CD4-positive, alpha-beta T cell (primary cell): ENCODE results near the gene CORO7. TPM values are rescaled to one million over a fixed set of nuclear protein-coding genes. Genes with fewer than 3 reads are reported as not detected.

Source experiments
- ATAC-seq: fragments of 200-7000 bp; cut with Tn5 transposase; one replicate; pipeline ENCODE4 v1.10.0; 2022; ENCODE audit warnings: mild to moderate bottlenecking; ENCODE audit not compliant: poor library complexity
- CTCF ChIA-PET: fragments of 350-600 bp; sonication (Branson Sonifier 250); formaldehyde crosslinking; loops from one replicate; lab custom pipeline; 2021; ENCODE audit warnings: antibody characterized with exemption, inconsistent platforms; lab: Charles Lee
- POLR2A ChIA-PET: fragments of 350-600 bp; sonication (Branson Sonifier 250); formaldehyde crosslinking; loops from one replicate; lab custom pipeline; 2021; ENCODE audit warnings: antibody characterized with exemption, inconsistent platforms; lab: Charles Lee
- DNase-seq, 14 experiments: peaks; one replicate each; pipeline ENCODE4 v3.0.0-alpha.2; 2013 to 2020; ENCODE audit warnings: mixed read lengths in 2 of 14
- H3K27ac ChIP-seq, 2 donors: one replicate each; pipeline versions ENCODE4 v1.5.1 to v1.7.0; 2013; ENCODE audit warnings: low read length in 2 of 2, low read depth in 1 of 2, mild to moderate bottlenecking in 1 of 2
- H3K27me3 ChIP-seq, 2 experiments: 1 replicate in 1 of 2; 2 replicates in 1 of 2; pipeline versions ENCODE4 v1.6.1 to v1.7.0; 2013; ENCODE audit warnings: low read length in 2 of 2, control low read depth in 1 of 2, mild to moderate bottlenecking in 1 of 2, moderate library complexity in 1 of 2; ENCODE audit not compliant: insufficient read depth in 2 of 2, control insufficient read depth in 1 of 2
- H3K36me3 ChIP-seq: one replicate; pipeline ENCODE4 v1.6.1; 2013; ENCODE audit warnings: low read length, control low read depth; ENCODE audit not compliant: insufficient read depth
- H3K4me1 ChIP-seq: one replicate; pipeline ENCODE4 v1.6.1; 2013; ENCODE audit warnings: low read length, control low read depth; ENCODE audit not compliant: insufficient read depth
- H3K4me3 ChIP-seq: one replicate; pipeline ENCODE4 v1.5.1; 2013; ENCODE audit warnings: mild to moderate bottlenecking, low read length, moderate library complexity
- H3K9me3 ChIP-seq, 2 experiments: 1 replicate in 1 of 2; 2 replicates in 1 of 2; pipeline versions ENCODE4 v1.6.1 to v1.7.0; 2013; ENCODE audit warnings: low read length in 2 of 2, mild to moderate bottlenecking in 2 of 2, control low read depth in 1 of 2, moderate library complexity in 1 of 2; ENCODE audit not compliant: control insufficient read depth in 1 of 2, insufficient read depth in 1 of 2
- H3K27ac Mint-ChIP-seq: one replicate; pipeline ENCODE4 v1.8.0; 2020; ENCODE audit warnings: mixed read lengths
- H3K27me3 Mint-ChIP-seq: one replicate; pipeline ENCODE4 v1.8.0; 2021; ENCODE audit warnings: mixed read lengths
- H3K36me3 Mint-ChIP-seq: one replicate; pipeline ENCODE4 v1.8.0; 2021; ENCODE audit warnings: low read depth, mixed read lengths
- H3K4me1 Mint-ChIP-seq: one replicate; pipeline ENCODE4 v1.8.0; 2021; ENCODE audit warnings: low read depth, mixed read lengths
- H3K4me3 Mint-ChIP-seq: one replicate; pipeline ENCODE4 v1.8.0; 2020; ENCODE audit warnings: mild to moderate bottlenecking, mixed read lengths
- H3K9me3 Mint-ChIP-seq: one replicate; pipeline ENCODE4 v1.8.0; 2020; ENCODE audit warnings: mixed read lengths
- CTCF ChIP-seq: fragments of 200-600 bp; IDR thresholded peaks from one replicate; pipeline ENCODE4 v1.8.0; 2022; ENCODE audit warnings: antibody characterized with exemption, mild to moderate bottlenecking
- intact Hi-C, 2 experiments: fragments of 100-400 bp; cut with DNase I in 1 of 2; cut with micrococcal nuclease in 1 of 2; formaldehyde crosslinking; loops; one replicate each; pipeline versions ENCODE4 v1.15.1 to v1.9.0; 2023 to 2025; cut with DNase I, micrococcal nuclease
- total RNA-seq, 174 experiments: library from RNA in 2 of 174; stranded (reverse) in 2 of 174; gene quantifications; one replicate each; pipeline ENCODE4 v1.2.3 and lab custom pipeline; 2021 to 2026

CORO7 gene
- total RNA-seq, 2 experiments from 2014 or later: 801 to 805 TPM

DNA sequence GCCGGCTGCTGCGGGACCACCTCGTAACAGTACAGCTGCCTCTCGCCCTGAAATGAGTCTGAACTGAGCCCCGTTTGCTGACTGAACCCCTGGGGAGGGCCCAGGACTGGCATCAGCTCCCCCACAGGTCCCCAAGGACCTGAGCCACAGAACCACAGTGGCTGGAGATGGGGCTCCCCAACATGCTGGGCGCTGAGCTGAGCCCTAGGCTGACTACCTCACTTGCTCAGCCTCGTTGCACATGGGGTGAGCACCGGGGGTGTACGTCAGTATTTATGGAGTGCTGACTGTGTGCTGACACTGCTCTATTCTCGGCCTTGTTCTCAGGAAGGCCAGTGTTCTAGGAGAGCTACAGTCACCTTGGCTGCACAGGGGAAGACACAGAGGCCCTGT is 51.4 kb downstream of the CORO7 start:
- intact Hi-C loops: no loop called here
- H3K4me3 ChIP-seq: no peak overlapping the region
- H3K36me3 ChIP-seq: peaks cover 75% of the 10 kb centered on the region
- ChIA-PET CTCF (interaction anchor here (0.9 kb wide), 1 partner anchor 38 kb away, joined by 3 read pairs; no protein-coding TSS in a partner anchor), POLR2A (no interaction called here)
- ATAC-seq: no peak
- no peaks in the 10 kb centered on the region for H3K27me3 ChIP-seq
- H3K9me3 ChIP-seq: no peaks in the 10 kb centered on the region
- DNase-seq: no peak
- peaks cover 65% of the 10 kb centered on the region for H3K36me3 Mint-ChIP-seq
- H3K9me3 Mint-ChIP-seq: no peaks in the 10 kb centered on the region
- peaks cover 3% of the 10 kb centered on the region for H3K4me1 ChIP-seq
- no peak overlapping the region for H3K27ac ChIP-seq
- peaks cover 1% of the 10 kb centered on the region for H3K4me1 Mint-ChIP-seq
- TF ChIP-seq CTCF: no peak
- H3K27ac Mint-ChIP-seq: peak overlapping the region; percentile 12
- H3K27me3 Mint-ChIP-seq: no peaks in the 10 kb centered on the region
- H3K4me3 Mint-ChIP-seq: no peak overlapping the region

DNA sequence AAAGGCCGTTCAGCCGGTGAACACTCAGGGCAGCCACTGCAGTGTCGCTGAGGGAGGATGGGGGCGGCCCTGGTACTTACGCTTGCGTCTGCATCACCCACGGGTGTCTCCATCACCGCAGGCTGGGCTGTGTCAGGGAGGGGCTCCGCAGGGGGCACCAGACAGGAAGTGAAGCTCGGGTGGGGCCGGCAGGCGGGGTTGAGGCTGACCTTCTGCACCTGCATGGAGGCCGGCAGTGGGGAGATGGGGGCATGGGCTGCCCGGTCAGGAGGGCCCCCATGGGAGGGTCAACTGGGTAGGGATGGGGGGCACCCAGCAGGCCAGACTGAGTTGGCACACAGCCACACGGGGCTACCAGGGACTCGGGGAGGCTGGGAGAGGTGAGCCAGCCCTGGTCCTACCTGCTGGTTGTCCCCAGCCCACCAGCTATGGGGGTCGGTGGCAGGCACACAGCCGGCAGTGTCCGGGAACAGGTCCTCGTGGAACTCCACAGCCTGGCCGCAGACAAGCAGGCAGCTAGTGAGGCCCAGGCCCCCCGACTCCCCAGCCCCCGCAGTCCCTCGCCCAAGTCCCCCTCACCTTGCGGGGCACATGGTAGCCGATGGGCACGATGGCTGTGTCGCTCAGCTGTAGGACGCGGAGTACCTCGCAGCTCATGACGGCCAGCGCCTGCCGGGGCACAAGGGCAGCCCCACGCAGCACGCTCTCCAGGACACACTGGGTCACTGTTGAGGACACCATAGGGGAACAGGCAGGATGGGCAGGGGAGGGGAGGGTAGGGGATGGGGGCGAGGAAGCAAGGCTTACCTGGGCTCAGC is 52.0 kb downstream of the CORO7 start:
- H3K27ac ChIP-seq: no peak overlapping the region
- DNase-seq: no peak
- no peaks in the 10 kb centered on the region for H3K27me3 ChIP-seq
- no peak for TF ChIP-seq CTCF
- intact Hi-C loops: no loop called here
- POLR2A ChIA-PET: no interaction called here
- no peak overlapping the region for H3K27ac Mint-ChIP-seq
- ATAC-seq: no peak
- H3K4me3 ChIP-seq: no peak overlapping the region
- H3K4me1 ChIP-seq: peaks cover 3% of the 10 kb centered on the region
- no peaks in the 10 kb centered on the region for H3K4me1 Mint-ChIP-seq
- CTCF ChIA-PET: no interaction called here
- H3K36me3 ChIP-seq: peaks cover 79% of the 10 kb centered on the region
- no peaks in the 10 kb centered on the region for H3K27me3 Mint-ChIP-seq
- H3K4me3 Mint-ChIP-seq: no peak overlapping the region
- peaks cover 71% of the 10 kb centered on the region for H3K36me3 Mint-ChIP-seq
- no peaks in the 10 kb centered on the region for H3K9me3 ChIP-seq
- no peaks in the 10 kb centered on the region for H3K9me3 Mint-ChIP-seq

DNA sequence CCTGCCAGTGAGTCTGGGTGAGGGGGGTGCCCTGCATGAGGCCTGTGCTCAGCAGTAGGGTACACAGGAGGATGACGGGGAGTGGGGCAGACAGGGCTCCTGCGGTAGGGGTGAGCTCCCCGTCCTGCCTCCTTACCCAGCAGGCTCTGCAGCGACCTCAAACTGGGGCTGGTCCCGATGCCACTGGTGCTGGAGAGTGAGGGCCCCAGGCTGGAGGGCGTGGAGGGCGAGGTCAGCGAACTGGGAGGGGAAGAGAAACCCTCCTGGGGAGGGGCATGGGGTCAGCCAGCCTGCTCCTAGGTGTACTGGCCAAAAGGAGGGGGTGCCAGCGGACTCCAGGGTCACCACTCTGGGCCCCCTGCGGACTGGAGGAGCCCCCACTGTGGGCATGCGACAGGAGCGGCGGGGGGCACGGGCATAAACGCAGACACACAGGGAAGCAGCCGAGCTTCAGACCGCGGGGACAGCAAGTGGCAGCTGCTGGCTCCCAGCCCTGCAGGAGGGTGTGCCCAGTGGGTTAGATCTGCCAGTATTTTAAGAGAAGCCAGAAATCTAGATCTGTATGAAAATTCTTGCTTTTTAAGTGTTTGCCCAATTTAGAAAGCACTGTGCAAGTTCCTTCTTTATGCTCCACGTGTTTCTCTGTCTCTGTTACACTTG is 53.8 kb downstream of the CORO7 start:
- Mint-ChIP-seq H3K4me1 (no peaks in the 10 kb centered on the region), H3K27me3 (no peaks in the 10 kb centered on the region), H3K36me3 (peaks cover 85% of the 10 kb centered on the region), H3K4me3 (peak overlapping the region; percentile 20), H3K9me3 (no peaks in the 10 kb centered on the region), H3K27ac (peak overlapping the region; percentile 39)
- TF ChIP-seq CTCF: no peak
- no peak for ATAC-seq
- ChIA-PET CTCF (no interaction called here), POLR2A (no interaction called here)
- intact Hi-C loops: no loop called here
- Histone ChIP-seq H3K27me3 (no peaks in the 10 kb centered on the region), H3K4me3 (no peak overlapping the region), H3K9me3 (no peaks in the 10 kb centered on the region), H3K4me1 (peaks cover 3% of the 10 kb centered on the region), H3K36me3 (peaks cover 89% of the 10 kb centered on the region), H3K27ac (no peak overlapping the region)
- no peak for DNase-seq
